GM19099 (cell line): ENCODE measurements around the gene NRG2.

Experiments
- POLR2A ChIP-seq: IDR thresholded peaks from 3 replicates; pipeline ENCODE4 v1.6.1; 2011; ENCODE audit warnings: low read depth; ENCODE audit not compliant: insufficient read length; ENCODE audit errors: extremely low read depth

Gene NRG2

DNA sequence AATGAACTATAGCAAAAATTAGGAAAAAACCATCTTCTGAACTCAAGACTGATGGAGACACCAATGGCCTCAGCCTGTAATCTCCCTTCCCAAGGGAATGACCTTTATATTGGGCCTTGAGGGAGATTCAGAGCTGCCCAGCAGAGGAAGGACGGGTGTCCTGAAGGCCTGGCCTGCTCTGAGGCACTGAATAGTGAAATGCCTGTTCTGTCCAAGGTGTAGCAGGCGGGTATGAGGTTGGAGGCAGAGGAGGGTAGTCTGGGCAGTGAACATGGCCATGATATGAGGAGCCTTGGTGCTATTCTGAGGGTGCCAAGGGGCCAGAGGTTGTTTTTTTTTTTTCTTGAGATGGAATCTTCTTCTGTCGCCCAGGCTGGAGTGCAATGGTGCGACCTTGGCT lies 222.5 kb downstream of the NRG2 start:
- TF ChIP-seq POLR2A = no peak

DNA sequence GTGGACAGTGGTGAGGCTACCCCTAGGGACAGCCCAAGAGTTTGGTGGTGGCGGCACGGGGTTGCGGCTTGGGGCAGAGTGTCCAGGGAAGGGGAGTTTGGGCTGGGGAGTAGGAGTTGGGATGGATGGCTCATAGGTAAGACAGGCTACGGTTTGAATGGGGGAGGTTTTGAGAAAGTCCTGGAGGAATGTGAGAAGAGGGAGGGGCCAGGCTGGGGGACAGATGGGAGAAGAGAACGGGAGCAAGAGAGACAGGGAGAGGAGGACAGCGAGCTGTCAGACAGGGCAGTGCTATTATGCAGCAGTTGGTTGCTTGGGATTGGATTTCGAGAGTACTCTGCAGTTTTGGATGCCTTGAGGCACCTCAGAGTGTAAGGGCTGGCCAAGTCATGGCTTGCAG lies 223.0 kb downstream of the NRG2 start:
- TF ChIP-seq POLR2A = no peak

DNA sequence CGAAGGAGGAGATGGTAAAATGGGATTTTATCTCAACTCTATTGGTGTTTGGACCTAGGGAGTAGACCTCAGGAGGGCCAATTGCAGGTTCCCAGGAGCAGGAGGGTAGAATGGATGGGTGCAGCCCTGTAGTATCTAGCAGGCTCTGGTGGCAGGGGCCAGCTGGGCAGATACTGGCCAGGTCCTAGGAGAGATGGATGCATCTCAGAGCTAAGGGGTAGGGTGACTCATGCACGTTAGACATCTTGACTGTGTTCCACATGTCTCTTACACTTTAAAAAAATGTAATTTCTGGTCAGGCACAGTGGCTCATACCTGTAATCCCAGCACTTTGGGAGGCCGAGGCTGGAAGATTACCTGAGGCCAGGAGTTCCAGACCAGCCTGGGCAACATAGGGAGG lies 225.1 kb downstream of the NRG2 start:
- no peak for TF ChIP-seq POLR2A

- TF ChIP-seq POLR2A = no peak
These were observed 225.7 kb downstream of the NRG2 start for GRCh38 chr5:139817362-139817761.

GRCh38 chr5:139816566-139816965 lies 226.5 kb downstream of the NRG2 start:
- TF ChIP-seq POLR2A = no peak

GRCh38 chr5:139814704-139815280 lies 228.3 kb downstream of the NRG2 start:
- no peak for TF ChIP-seq POLR2A

- TF ChIP-seq POLR2A = no peak
These were observed 228.9 kb downstream of the NRG2 start for GRCh38 chr5:139814191-139814601.

DNA sequence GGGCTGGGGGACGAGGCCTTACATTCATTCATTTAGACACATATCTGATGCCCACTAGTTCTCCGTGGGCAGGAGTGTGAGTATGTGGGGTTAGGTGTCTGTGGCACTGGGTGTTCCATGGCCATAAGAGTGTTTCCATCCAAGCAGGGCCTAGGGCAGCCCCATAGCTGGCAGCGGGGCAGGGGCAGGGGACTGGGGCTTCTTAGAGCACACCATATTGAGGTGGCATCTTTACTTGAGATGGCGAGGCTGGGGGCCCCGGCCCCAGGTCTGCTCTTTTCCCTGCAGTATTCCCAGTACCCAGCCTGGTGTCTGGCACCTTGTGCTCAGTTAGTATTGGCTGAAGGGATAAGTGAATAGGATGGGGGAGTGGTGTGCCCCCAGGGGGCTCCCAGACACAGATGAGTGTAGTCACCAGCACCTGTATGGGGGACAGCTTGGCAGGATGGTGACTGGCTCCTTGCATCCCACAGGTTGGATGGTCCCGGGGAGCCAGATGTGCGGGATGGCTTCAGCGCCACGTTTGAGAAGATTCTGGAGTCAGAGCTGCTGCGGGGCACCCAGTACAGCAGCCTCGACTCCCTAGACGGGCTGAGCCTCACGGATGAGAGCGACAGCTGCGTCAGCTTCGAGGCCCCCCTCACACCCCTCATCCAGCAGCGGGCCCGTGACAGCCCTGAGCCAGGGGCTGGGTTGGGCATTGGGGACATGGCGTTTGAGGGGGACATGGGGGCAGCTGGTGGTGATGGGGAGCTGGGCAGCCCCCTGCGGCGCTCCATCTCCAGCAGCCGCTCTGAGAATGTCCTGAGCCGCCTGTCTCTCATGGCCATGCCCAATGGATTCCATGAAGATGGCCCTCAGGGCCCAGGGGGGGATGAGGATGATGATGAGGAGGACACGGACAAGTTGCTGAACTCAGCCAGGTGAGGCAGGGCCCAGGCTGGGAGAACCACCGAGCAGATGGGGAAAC lies 230.0 kb downstream of the NRG2 start:
- no peak for TF ChIP-seq POLR2A

- no peak for TF ChIP-seq POLR2A
These were observed 230.8 kb downstream of the NRG2 start for GRCh38 chr5:139812323-139812722.

DNA sequence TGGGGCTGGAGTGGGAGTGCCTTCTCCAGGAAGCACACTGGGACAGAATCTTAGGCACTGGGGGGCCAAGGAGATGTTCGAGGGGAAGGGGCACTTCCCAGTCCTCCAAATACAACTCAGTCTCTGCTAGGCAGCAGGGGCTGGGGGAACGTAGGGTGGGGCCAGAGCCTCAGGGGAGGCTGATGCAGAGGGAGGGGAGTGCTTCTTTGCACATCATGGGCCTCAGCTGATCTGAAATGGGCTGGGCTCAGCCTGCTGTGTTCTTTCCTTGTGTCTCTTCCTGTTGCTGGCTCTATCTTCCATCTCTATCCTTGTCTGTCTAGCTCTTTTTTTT lies 231.9 kb downstream of the NRG2 start:
- no peak for TF ChIP-seq POLR2A

- TF ChIP-seq POLR2A = no peak
These were observed 232.5 kb downstream of the NRG2 start for GRCh38 chr5:139810341-139811273.

DNA sequence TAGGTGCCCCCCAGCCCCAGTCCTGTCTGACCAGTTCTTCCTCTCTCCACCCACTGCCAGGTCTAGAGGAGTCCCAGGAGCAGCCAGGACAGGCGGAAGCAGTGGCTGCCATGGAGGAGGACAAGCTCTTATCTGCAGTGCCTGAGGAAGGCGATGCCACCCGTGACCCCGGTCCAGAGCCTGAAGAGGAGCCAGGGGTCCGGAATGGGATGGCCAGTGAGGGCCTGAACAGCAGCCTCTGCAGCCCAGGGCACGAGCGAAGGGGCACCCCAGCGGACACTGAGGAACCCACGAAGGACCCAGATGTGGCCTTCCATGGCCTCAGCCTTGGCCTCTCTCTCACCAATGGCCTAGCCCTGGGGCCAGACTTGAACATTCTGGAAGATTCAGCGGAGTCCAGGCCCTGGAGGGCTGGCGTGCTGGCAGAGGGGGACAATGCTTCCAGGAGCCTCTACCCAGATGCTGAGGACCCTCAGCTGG lies 233.7 kb downstream of the NRG2 start:
- no peak for TF ChIP-seq POLR2A

DNA sequence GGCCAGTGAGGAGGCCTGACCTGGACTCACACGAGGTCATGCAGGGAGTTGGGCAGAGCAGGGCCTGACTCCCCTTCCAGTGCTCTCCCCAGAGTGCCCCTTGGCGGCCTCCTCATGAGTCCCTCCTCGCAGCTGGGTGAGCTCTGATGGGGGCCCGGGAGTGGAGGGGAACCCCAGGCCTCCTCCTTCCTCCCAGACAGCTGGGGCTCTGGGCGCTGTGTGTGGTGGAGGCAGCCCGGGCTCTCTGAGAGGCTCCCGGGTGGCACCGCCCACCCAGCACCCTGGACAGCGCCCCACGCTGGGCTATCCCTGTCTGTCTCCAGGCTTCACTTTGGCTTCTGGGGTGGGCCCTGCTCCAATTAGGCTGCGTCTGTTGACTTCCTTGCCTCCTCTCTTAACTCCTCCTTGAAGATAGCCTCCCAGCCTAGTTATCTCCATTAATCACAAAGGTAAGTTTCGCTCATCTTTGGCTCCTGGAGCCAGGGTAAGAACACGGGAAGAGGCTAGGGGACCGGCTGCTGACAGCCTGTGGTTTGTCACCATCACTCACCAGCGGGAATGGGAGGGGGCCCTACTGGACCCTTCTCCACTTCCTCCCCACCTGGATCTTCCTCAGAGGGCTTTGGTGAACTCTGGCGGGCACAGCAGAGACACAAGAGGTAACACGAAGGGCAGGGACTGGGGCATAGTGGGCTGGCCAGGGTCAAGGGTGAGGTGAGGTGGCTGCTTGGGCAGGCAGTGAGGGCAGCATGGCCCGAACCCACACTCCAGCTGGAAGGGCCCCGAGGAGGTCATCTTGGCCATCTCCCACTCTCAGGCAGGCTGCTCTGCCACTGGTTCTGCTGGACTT lies 234.4 kb downstream of the NRG2 start:
- no peak for TF ChIP-seq POLR2A

GRCh38 chr5:139807647-139808030 lies 235.5 kb downstream of the NRG2 start:
- no peak for TF ChIP-seq POLR2A
